Measurements from ENCODE around the gene TNRC18. TPM values are rescaled to one million over a fixed set of nuclear protein-coding genes. Genes with fewer than 3 reads are reported as not detected.

The TNRC18 gene
- total RNA-seq, 2 donors from 2014 or later = 32.0 to 53.6 TPM

DNA sequence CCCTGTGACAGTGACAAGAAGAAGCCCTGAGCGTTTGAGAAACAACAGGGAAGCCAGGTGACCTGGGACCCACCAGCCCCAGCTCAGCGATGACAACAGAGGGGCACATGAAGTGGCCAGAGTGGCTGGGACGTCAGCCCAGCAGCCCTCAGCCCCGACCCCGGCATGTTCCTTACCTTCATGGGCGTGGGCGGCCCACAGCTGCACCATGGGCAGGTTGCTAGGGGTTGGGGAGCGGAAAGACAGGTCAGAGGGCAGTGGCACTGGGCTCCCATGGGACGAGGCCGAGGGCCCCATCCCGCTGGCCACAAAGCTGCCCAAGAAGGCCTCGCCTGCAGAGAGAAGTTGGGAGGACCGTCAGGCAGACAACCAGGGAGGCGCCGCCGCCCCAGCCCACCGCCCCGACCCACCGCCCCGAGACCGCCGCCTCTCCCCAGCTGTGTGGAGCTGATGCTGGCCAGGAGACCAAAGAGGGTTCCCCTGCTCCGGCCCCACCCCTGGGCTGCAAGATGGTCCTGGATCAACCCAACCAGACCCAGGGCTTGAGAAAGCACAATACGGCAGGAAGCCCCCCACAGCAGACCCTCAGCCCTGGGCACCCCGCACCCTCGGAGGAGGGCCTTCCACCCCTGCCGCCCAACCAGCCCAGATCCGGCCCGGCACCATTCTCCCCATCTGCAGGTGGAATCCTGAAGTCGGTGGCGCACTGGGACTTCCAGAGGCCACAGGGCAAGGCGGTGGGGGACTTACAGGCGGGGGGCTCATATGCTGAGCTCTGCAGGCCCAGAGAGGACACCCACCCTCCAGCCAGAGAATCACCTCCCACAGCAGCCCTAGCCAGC, 29.1 kb downstream of the TNRC18 start:
- Histone ChIP-seq H3K9me3 (no peaks in the 10 kb centered on the region), H3K36me3 (peaks cover 33% of the 10 kb centered on the region), H3K27me3 (no peaks in the 10 kb centered on the region), H3K27ac (no peak overlapping the region), H3K4me1 (peaks cover 0 to 13% of the 10 kb centered on the region in 2 donors), H3K4me3 (no peak overlapping the region)
- TF ChIP-seq, protein P1, sequence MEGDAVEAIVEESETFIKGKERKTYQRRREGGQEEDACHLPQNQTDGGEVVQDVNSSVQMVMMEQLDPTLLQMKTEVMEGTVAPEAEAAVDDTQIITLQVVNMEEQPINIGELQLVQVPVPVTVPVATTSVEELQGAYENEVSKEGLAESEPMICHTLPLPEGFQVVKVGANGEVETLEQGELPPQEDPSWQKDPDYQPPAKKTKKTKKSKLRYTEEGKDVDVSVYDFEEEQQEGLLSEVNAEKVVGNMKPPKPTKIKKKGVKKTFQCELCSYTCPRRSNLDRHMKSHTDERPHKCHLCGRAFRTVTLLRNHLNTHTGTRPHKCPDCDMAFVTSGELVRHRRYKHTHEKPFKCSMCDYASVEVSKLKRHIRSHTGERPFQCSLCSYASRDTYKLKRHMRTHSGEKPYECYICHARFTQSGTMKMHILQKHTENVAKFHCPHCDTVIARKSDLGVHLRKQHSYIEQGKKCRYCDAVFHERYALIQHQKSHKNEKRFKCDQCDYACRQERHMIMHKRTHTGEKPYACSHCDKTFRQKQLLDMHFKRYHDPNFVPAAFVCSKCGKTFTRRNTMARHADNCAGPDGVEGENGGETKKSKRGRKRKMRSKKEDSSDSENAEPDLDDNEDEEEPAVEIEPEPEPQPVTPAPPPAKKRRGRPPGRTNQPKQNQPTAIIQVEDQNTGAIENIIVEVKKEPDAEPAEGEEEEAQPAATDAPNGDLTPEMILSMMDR (IDR thresholded peaks at IDR 0.05) = no peak
- DNase-seq (ENCODE audit: low spot score) = no peak

DNA sequence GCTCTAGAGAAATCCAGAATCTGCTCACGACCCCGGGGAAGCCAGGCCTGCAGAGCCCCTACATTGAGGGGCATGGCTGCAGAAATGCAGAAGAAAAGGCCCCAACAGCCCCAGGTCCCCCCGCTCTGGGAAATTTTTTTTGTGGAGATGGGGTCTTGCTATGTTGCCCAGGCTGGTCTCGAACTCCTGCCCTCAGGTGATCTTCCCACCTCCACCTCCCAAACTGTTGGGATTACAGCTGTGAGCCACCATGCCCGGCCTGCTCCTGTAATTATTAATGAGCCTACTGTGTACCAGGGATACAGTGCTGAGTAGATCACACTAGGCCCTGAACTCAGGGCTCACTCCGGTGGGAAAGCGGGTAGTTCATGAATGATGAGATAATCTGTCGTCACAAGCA, 29.9 kb downstream of the TNRC18 start:
- peaks cover 33% of the 10 kb centered on the region for H3K36me3 ChIP-seq

DNA sequence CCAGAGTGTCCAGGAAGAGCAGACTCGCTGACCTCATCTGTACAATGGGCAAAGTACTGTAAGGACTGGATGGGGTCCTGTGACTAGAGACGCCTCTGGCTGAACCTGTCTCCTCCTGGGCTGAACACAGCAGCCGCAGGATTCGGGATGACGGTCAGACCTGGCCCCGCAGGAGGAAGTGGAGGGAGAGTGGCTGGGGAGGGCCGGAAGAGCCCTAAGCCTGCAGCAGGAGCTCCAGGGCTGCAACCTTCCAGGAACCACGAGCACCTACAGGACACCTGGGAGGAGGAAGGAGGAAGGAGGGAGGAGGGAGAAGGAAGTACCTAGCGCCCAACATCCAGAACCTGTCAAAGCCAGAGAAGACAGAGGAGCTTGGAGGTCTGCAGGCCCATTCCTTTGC, 30.3 kb downstream of the TNRC18 start:
- TF ChIP-seq, protein P1 (IDR thresholded peaks at IDR 0.05) = no peak
- H3K36me3 ChIP-seq = peaks cover 33% of the 10 kb centered on the region
- no peak overlapping the region for H3K27ac ChIP-seq
- peaks cover 0 to 13% of the 10 kb centered on the region in 2 donors for H3K4me1 ChIP-seq
- no peaks in the 10 kb centered on the region for H3K27me3 ChIP-seq
- no peaks in the 10 kb centered on the region for H3K9me3 ChIP-seq
- no peak overlapping the region for H3K4me3 ChIP-seq
- no peak for DNase-seq (ENCODE audit: low spot score)

More for the DNA sequence above, 29.9 kb downstream of the TNRC18 start:
- Histone ChIP-seq H3K27me3 (no peaks in the 10 kb centered on the region), H3K4me3 (no peak overlapping the region), H3K9me3 (no peaks in the 10 kb centered on the region), H3K4me1 (peaks cover 0 to 13% of the 10 kb centered on the region in 2 donors), H3K27ac (no peak overlapping the region)
- TF ChIP-seq, protein P1 (IDR thresholded peaks at IDR 0.05) = no peak
- DNase-seq (ENCODE audit: low spot score) = no peak

DNA sequence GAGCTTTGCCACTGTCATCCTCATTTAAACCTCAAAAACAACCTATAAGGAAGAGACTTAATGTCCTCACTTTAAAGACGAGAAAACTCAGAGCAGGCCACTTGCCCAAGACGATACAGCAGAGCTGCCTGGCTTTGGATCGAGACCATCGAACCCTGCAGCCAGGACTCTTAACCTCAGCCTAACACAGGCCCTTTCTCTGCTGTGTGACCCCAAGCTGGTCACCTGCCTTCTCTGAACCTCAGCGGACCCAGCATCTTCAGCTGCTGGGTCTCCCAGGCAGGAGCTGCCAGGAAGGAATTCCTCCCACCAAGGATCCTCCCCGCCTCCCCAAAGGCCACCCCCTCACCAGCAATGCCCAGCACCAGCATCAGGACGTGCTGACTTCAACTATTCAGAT, 32.7 kb downstream of the TNRC18 start:
- no peak overlapping the region for H3K27ac ChIP-seq
- H3K9me3 ChIP-seq = no peaks in the 10 kb centered on the region
- TF ChIP-seq, protein P1 (IDR thresholded peaks at IDR 0.05) = no peak
- H3K4me3 ChIP-seq = no peak overlapping the region
- no peak for DNase-seq (ENCODE audit: low spot score)
- peaks cover 55% of the 10 kb centered on the region for H3K36me3 ChIP-seq
- no peaks in the 10 kb centered on the region for H3K4me1 ChIP-seq
- no peaks in the 10 kb centered on the region for H3K27me3 ChIP-seq

DNA sequence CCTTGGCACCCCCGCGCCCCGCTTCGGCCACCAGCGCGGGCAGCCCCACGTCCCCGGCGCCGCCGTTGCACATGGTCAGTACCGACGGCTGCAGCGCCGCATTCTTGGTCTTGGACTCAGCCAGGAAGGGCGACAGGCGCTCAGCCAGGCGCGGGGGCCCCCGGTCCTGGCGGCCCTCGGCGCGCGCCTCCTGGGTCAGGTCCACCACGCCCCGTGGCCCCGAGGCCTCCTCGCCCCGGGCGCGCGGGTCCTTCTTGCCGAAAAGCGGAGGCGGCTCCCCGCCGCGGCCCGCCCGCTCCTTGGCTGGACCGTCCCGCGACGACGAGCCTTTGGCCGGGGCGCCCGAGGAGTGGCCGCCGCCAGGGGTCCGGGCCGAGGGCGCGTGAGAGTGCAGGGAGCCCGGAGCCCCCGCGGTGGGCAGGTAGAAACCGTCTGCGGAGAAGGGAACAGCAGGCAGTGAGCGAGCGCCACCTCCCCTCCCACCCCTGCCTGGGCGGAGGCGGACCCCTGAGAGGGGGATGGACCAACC, 34.7 kb downstream of the TNRC18 start:
- Histone ChIP-seq H3K4me3 (no peak overlapping the region), H3K27me3 (no peaks in the 10 kb centered on the region), H3K36me3 (peaks cover 52% of the 10 kb centered on the region), H3K4me1 (peaks cover 0 to 10% of the 10 kb centered on the region in 2 donors), H3K9me3 (no peaks in the 10 kb centered on the region), H3K27ac (no peak overlapping the region)
- DNase-seq (ENCODE audit: low spot score) = no peak
- TF ChIP-seq, protein P1 (IDR thresholded peaks at IDR 0.05) = no peak
